Cardiac muscle cell (in vitro differentiated cells and primary cell): ENCODE measurements around the gene SMAGP. TPM values are rescaled to one million over a fixed set of nuclear protein-coding genes. Genes with fewer than 3 reads are reported as not detected.
A peak's percentile ranks its signal among the peaks of the same experiment; 100 is the strongest.

Experiments
- DNase-seq, 2 donors: peaks; one replicate each; pipeline versions ENCODE4 v3.0.0 to v3.0.0-alpha.2; 2010 to 2017; ENCODE audit warnings: low read depth in 1 of 2, low spot score in 1 of 2
- H3K27ac ChIP-seq: fragments of 200-600 bp; sonication (generic); 2 replicates; pipeline ENCODE4 v1.5.1; 2016
- H3K27me3 ChIP-seq: fragments of 200-600 bp; sonication (generic); 2 replicates; pipeline ENCODE4 v1.6.0; 2016; ENCODE audit warnings: control low read depth
- H3K36me3 ChIP-seq: fragments of 200-600 bp; sonication (generic); 2 replicates; pipeline ENCODE4 v1.5.1; 2016; ENCODE audit warnings: control low read depth
- H3K4me1 ChIP-seq: fragments of 200-600 bp; sonication (generic); 2 replicates; pipeline ENCODE4 v1.8.1; 2017; ENCODE audit warnings: low read depth, mild to moderate bottlenecking, mixed run types
- H3K4me3 ChIP-seq: fragments of 200-600 bp; sonication (generic); 2 replicates; pipeline ENCODE4 v1.5.1; 2016; ENCODE audit warnings: mild to moderate bottlenecking
- H3K9me3 ChIP-seq: fragments of 200-600 bp; sonication (generic); 2 replicates; pipeline ENCODE4 v1.5.1; 2017; ENCODE audit warnings: low read depth, mild to moderate bottlenecking, control low read depth
- polyA plus RNA-seq: library from polyadenylated mRNA; unstranded; fragments of >200 nt; fragmentation: Nextera tagmentation; extraction: Ambion mirVana; gene quantifications from 2 replicates; pipeline ENCODE4 v1.2.1, GENCODE V29; 2016
- total RNA-seq: library from RNA; depleted of rRNA; stranded (reverse); fragments of >200 nt; gene quantifications from 2 replicates; pipeline ENCODE4 v1.2.3, GENCODE V29; 2016
- TF ChIP-seq, protein P1 (sequence below): IDR thresholded peaks from 2 replicates; pipeline ENCODE4 v1.5.1; 2012; ENCODE audit warnings: low read depth, mild to moderate bottlenecking, low read length

SMAGP gene
- total and polyA plus RNA-seq, 2 experiments from 2014 or later: 3.0 to 4.7 TPM

DNA sequence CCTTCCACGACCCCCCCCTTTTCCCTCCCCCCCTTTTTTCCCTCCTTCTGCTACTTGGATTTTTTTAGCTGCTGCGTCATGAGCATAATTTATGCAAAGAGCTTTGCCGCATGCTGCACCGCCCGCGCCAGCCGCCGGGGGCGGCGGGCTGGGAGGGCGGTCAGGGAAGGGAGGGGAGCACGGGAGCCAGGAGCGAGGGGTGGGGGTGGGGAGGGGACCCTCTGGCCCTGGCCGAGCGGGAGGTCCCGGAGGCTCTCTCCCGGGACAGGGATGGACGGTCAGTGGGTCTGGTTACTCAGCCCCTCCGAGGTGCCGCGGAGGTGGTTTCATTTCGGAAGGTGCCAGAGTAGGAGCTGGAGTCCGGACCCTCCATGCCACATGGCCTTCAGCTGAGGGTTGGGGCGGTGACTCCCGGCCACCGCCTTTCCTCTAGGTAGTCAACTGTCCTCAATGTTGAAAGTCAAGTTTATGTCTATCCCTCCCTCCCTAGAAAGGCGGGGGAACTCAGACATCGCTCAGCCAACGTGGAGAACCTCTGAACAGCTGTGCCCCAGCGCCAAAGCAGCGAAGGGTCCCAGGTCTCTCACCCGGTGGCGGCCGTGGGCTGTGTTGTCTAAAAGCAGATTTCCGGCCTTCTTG lies 52.1 kb downstream of the SMAGP start, which contains the start of gene POU6F1:
TSS of gene POU6F1 (minus strand) at position 95 of the 639 bp plus-strand sequence. CDS start 11,226 bp downstream, outside the sequence.
- Histone ChIP-seq H3K27ac (peak within 1 kb of the TSS; percentile 81), H3K4me1 (peaks cover 14% of the 10 kb centered on the region), H3K9me3 (no peaks in the 10 kb centered on the region), H3K4me3 (peak within 1 kb of the TSS; percentile 92), H3K27me3 (no peaks in the 10 kb centered on the region), H3K36me3 (no peaks in the 10 kb centered on the region)
- TF ChIP-seq, protein P1, sequence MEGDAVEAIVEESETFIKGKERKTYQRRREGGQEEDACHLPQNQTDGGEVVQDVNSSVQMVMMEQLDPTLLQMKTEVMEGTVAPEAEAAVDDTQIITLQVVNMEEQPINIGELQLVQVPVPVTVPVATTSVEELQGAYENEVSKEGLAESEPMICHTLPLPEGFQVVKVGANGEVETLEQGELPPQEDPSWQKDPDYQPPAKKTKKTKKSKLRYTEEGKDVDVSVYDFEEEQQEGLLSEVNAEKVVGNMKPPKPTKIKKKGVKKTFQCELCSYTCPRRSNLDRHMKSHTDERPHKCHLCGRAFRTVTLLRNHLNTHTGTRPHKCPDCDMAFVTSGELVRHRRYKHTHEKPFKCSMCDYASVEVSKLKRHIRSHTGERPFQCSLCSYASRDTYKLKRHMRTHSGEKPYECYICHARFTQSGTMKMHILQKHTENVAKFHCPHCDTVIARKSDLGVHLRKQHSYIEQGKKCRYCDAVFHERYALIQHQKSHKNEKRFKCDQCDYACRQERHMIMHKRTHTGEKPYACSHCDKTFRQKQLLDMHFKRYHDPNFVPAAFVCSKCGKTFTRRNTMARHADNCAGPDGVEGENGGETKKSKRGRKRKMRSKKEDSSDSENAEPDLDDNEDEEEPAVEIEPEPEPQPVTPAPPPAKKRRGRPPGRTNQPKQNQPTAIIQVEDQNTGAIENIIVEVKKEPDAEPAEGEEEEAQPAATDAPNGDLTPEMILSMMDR: peak; percentile 48
- DNase-seq: peak; percentile 87

DNA sequence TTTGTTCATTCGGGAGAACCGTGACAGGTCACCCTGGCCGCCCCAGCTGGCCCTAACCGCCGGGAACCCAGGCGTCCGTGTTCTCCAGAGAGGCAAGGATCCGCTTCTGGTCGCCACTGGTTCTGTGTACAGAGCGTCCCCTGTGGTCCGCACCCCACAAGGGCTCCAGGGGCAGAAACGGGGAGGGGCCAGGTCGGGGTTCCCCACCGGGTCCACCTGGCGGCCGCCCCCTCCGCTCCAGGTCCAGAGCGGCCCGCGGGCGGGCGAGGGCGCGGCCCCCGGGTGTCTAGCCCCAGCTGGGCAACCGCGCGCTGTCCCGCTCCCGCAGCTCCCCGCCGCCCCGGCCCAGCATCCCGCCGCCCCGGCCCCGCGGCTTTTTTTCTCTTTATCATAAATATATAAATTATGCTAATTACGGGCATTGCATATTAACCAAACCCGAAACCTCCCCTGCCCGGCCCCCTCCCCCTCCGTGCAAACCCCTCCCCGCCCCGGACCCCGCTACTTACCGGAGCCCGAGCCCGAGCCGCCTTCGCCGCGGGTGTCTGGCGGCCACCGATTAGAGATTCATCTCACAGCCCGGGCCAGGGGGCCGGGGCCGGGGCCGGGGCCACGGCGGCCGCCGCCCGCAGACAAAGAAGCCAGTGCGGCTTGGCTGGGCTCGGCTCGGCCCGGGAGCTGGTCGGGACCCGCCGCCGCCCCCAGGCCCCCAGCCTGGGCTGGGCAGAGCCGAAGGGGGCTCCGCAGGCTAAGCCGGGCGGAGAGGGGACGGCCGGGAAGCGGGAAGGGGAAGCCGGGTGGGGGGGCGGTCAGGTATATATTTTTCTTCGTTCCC lies 52.9 kb downstream of the SMAGP start:
- peak overlapping the region; percentile 81 for H3K27ac ChIP-seq
- TF ChIP-seq, protein P1: peak; percentile 21
- peak; percentile 17 to 66 for DNase-seq

DNA sequence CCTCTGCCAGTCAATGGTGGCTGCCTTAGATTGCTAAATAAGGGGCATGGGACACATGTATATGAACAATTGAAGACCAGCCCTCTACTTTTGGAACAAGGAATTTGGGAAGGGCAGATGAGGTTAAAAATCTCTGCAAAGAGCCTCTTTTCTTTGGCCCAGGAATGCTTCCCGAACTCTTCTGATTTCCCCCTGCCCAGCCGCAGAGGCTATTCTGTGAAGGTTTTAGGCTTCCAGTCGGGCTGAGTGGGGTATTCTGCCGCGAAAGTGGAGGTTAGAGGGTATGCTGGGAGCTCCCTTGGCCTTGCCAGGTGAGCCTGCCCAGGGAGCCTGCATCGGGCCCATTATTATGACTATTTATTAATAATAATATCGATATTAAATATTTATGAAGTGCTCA lies 53.6 kb downstream of the SMAGP start:
- DNase-seq: no peak
- no peak overlapping the region for H3K27ac ChIP-seq
- TF ChIP-seq, protein P1: no peak

More for the DNA sequence above, 52.9 kb downstream of the SMAGP start:
- Histone ChIP-seq H3K9me3 (no peaks in the 10 kb centered on the region), H3K27me3 (no peaks in the 10 kb centered on the region), H3K4me3 (peak overlapping the region; percentile 92), H3K36me3 (no peaks in the 10 kb centered on the region), H3K4me1 (peaks cover 14% of the 10 kb centered on the region)

DNA sequence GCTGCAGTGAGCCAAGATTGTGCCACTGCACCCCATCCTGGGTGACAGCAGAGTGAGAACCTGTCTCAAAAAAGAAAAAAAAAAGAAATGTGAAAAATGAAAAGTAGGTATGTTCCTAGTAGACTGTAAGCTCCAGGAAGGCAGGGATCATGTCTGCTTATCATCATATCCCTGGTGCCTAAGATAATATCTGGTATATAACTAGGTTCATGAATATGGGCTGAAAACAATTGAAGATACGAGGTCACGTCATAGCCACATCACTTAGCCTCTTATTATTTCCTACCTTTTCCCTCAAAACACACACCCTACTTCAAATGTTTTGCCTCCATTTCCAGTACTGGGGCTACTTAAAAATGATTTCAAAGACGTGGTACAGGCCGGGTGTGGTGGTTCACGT lies 55.3 kb downstream of the SMAGP start:
- no peaks in the 10 kb centered on the region for H3K9me3 ChIP-seq
- TF ChIP-seq, protein P1: no peak
- H3K27me3 ChIP-seq: no peaks in the 10 kb centered on the region
- DNase-seq: no peak
- no peak overlapping the region for H3K27ac ChIP-seq
- peaks cover 14% of the 10 kb centered on the region for H3K4me1 ChIP-seq
- no peak overlapping the region for H3K4me3 ChIP-seq
- no peaks in the 10 kb centered on the region for H3K36me3 ChIP-seq

More for the DNA sequence above, 53.6 kb downstream of the SMAGP start:
- Histone ChIP-seq H3K36me3 (no peaks in the 10 kb centered on the region), H3K27me3 (no peaks in the 10 kb centered on the region), H3K9me3 (no peaks in the 10 kb centered on the region), H3K4me3 (peak overlapping the region; percentile 92), H3K4me1 (peaks cover 14% of the 10 kb centered on the region)

DNA sequence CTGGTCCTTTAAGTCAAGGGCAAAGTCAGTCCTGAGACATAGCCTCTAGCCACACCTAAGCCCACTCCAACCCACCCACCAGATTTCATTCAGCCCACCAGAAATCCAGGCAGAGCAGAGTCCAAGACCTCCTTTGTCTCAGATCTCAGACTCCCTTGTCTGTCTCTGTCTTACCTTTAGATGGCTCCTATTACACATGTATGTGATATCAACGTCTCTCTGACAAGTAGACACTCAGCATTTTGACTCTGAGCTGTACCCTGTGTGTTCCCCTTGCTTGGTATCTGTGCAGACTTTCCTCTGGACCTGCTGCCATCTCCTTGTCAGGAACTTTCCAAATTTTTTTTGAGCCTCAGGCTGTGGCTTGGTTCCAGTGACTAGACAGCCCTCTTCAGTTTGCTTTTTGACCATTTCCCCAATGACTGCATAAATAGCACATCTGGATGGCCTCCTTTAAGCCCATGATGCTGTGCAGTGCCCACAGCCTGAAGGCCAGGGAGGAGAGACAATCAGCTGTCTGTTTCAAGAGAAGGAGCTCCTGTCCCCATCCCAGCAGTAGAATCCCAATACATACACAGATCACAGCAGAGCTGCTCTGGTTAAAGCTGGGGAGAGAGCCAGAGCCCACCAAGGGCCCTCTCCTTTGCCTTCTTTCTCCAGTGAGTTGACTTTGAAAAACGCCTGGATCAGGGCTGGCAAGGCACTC lies 59.4 kb downstream of the SMAGP start:
- Histone ChIP-seq H3K9me3 (no peaks in the 10 kb centered on the region), H3K27me3 (no peaks in the 10 kb centered on the region), H3K4me1 (no peaks in the 10 kb centered on the region), H3K4me3 (no peak overlapping the region), H3K36me3 (no peaks in the 10 kb centered on the region), H3K27ac (no peak overlapping the region)
- DNase-seq: no peak
- TF ChIP-seq, protein P1: no peak
